Activated CD4-positive, alpha-beta memory T cell treated with anti-CD3 and anti-CD28 coated beads, Interleukin-2, amount 10 ng/mL, durations not matched to agents 7 days and 5 days (primary cell): Measurements from ENCODE around the gene KIF25. TPM values are rescaled to one million over a fixed set of nuclear protein-coding genes. Genes with fewer than 3 reads are reported as not detected.

Source experiments
- CTCF ChIA-PET: fragments of 350-600 bp; sonication (Branson Sonifier 250); formaldehyde crosslinking; loops from one replicate; lab custom pipeline; 2021; ENCODE audit warnings: antibody characterized with exemption, inconsistent platforms; lab: Charles Lee
- POLR2A ChIA-PET: fragments of 350-600 bp; sonication (Branson Sonifier 250); formaldehyde crosslinking; loops from one replicate; lab custom pipeline; 2021; ENCODE audit warnings: antibody characterized with exemption; lab: Charles Lee
- DNase-seq: peaks from one replicate; pipeline ENCODE4 v3.0.0-alpha.2; 2020
- H3K27ac Mint-ChIP-seq: one replicate; pipeline ENCODE4 v1.8.0; 2021; ENCODE audit warnings: mild to moderate bottlenecking, mixed read lengths
- H3K27me3 Mint-ChIP-seq: one replicate; pipeline ENCODE4 v1.8.0; 2021; ENCODE audit warnings: mixed read lengths
- H3K36me3 Mint-ChIP-seq: one replicate; pipeline ENCODE4 v1.8.0; 2021; ENCODE audit warnings: low read depth, mixed read lengths
- H3K4me1 Mint-ChIP-seq: one replicate; pipeline ENCODE4 v1.8.0; 2021; ENCODE audit warnings: mixed read lengths
- H3K4me3 Mint-ChIP-seq: one replicate; pipeline ENCODE4 v1.8.0; 2021; ENCODE audit warnings: mild to moderate bottlenecking, mixed read lengths
- H3K9me3 Mint-ChIP-seq: one replicate; pipeline ENCODE4 v1.8.0; 2021; ENCODE audit warnings: mixed read lengths
- total RNA-seq, 2 experiments: library from RNA; stranded (reverse); gene quantifications; one replicate each; pipeline ENCODE4 v1.2.3, GENCODE V29; 2021

The KIF25 gene
- total RNA-seq, 2 experiments from 2014 or later: not detected

DNA sequence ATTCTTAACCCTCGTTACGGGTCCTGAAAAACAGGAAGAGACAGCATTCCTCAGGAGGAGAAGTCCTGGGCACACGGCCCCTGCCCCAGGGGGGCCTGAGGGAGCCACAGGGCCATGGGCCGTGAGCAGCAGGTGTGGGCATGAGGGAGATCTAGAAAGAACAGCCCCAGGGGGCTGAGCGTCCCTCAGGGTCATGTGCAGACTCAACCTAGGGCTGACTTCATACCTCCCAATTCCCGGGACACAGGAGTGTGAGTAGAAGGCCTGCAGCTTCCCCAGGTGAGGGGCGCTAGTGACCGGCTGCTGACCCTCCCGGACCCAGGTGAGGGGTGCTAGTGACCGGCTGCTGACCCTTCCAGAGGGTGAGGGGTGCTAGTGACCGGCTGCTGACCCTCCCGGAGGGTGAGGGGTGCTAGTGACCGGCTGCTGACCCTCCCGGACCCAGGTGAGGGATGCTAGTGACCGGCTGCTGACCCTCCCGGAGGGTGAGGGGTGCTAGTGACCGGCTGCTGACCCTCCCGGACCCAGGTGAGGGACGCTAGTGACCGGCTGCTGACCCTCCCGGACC is 46.5 kb downstream of the KIF25 start:
- H3K27me3 Mint-ChIP-seq: no peaks in the 10 kb centered on the region
- no peak overlapping the region for H3K27ac Mint-ChIP-seq
- no peaks in the 10 kb centered on the region for H3K36me3 Mint-ChIP-seq
- no peaks in the 10 kb centered on the region for H3K4me1 Mint-ChIP-seq
- POLR2A ChIA-PET: no interaction called here
- CTCF ChIA-PET: no interaction called here
- no peak for DNase-seq
- H3K4me3 Mint-ChIP-seq: no peak overlapping the region
- H3K9me3 Mint-ChIP-seq: peaks cover 11% of the 10 kb centered on the region

DNA sequence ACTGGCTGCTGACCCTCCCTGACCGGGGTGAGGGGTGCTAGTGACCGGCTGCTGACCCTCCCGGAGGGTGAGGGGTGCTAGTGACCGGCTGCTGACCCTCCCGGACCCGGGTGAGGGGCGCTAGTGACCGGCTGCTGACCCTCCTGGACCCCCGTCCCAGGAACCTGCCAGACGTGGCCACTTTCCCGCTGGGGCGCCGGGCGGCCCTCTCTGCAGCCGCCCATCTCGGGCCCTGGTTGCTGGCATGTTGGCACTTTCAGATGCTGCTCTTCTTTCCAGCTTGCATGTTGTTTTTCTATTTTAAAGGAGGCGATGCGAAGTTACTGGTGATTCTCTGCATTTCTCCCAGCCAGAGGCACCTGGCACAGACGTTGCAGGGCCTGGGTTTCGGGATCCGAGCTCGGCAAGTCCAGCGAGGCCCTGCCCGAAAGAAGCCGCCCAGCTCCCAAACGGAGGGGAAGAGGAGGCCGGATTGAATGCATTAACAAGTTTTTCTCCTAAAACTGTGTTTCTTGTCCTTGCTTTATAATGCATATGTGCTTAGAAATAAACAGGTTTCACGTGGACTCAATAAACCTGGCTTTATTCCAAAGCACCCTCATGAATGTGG is 47.2 kb downstream of the KIF25 start:
- no peak for DNase-seq
- H3K27me3 Mint-ChIP-seq: no peaks in the 10 kb centered on the region
- no peak overlapping the region for H3K27ac Mint-ChIP-seq
- peaks cover 7% of the 10 kb centered on the region for H3K9me3 Mint-ChIP-seq
- H3K4me3 Mint-ChIP-seq: no peak overlapping the region
- H3K36me3 Mint-ChIP-seq: no peaks in the 10 kb centered on the region
- H3K4me1 Mint-ChIP-seq: no peaks in the 10 kb centered on the region
- ChIA-PET CTCF (no interaction called here), POLR2A (no interaction called here)

DNA sequence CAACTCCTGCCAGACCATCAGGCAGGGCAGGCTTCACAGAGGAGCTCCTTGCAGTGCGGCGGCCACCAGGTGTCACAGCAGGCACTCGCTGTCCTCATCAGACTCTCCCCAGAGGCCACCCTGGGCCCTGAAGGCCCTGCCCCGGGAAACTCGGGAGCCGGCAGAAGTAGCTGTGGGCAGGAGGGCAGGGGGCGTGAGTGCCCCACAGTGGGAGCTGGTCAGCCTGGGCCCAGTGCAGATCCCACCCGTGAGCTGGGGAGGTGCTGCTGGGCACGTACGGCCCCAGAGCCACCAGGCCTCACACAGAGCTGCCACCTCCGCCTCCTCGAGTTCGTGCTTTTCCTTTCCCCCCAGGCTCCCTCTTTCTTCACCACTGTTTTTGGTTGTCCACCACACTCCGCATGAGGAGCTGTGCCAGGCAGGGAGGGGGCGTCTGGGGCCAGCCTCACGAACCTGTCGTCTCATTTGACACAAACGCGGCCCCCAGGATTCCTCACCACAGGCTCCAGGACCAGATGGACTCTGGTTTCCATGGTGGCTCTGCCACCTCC is 47.7 kb downstream of the KIF25 start:
- Mint-ChIP-seq H3K4me3 (no peak overlapping the region), H3K27ac (no peak overlapping the region), H3K36me3 (no peaks in the 10 kb centered on the region), H3K27me3 (no peaks in the 10 kb centered on the region), H3K4me1 (no peaks in the 10 kb centered on the region), H3K9me3 (peaks cover 3% of the 10 kb centered on the region)
- ChIA-PET POLR2A (no interaction called here), CTCF (no interaction called here)
- DNase-seq: no peak

DNA sequence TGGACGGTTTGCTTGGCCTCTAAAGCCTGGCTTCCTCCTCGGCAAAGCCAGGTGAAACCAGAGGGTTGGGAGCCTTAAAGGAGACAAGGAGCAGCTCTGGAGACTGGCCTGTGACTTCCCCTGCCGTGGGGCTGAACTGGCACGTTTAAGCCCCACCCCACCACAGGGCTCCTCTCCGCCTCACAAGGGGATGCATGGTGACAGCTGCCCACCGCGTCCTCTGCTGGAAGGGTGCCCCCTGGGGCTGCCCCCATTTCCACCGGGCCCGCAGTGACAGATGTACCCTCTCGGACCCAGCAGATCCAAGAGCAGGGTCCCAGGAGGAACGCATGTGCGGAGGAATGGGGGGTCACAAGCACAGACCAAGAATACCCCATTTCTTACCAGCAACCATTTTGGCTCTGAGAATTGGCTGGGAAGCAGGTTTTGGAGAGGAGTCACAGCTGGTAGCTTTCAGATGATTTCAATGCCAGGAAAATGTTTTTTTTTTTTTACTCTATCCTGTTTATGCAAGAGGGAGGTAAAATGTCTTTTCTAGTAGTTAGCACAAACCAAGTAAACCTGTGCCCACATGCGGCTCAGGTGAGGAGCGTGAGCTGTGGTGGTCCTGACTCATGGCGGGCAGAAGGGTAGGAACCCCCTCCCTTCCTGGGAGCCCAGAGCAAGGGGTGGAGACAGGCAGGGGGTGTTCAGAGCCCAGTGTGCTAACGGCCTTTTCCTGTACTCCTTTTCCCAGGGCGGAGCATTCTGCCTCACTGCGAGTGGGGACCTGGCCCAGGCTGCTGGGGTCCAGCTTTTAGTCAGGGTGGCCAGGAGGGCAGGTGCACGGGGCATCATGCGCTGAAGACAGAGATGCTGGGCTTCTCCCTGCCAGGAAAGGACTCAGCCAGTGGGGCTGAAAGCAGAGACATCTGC is 48.5 kb downstream of the KIF25 start:
- Mint-ChIP-seq H3K36me3 (no peaks in the 10 kb centered on the region), H3K9me3 (peaks cover 3% of the 10 kb centered on the region), H3K4me1 (no peaks in the 10 kb centered on the region), H3K4me3 (no peak overlapping the region), H3K27me3 (no peaks in the 10 kb centered on the region), H3K27ac (no peak overlapping the region)
- no peak for DNase-seq
- ChIA-PET POLR2A (no interaction called here), CTCF (no interaction called here)

DNA sequence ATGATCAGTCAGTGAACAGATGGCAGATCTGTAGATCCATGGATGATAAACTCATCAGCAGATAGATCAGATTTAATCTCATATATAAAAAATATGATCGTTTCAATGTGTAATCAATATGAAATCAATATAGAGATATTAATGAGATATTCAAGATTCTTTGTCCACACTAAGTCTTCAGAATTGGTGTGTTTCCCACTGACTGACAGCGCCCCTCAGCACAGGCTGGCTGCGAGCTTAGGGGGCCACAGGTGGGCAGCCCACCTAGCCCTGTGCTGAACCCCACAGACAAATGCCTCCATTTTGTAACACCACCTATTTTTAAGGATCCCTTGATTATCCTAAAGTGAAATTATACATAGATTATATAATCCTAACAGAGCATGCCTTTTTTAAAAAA is 49.2 kb downstream of the KIF25 start:
- no peaks in the 10 kb centered on the region for H3K36me3 Mint-ChIP-seq

DNA sequence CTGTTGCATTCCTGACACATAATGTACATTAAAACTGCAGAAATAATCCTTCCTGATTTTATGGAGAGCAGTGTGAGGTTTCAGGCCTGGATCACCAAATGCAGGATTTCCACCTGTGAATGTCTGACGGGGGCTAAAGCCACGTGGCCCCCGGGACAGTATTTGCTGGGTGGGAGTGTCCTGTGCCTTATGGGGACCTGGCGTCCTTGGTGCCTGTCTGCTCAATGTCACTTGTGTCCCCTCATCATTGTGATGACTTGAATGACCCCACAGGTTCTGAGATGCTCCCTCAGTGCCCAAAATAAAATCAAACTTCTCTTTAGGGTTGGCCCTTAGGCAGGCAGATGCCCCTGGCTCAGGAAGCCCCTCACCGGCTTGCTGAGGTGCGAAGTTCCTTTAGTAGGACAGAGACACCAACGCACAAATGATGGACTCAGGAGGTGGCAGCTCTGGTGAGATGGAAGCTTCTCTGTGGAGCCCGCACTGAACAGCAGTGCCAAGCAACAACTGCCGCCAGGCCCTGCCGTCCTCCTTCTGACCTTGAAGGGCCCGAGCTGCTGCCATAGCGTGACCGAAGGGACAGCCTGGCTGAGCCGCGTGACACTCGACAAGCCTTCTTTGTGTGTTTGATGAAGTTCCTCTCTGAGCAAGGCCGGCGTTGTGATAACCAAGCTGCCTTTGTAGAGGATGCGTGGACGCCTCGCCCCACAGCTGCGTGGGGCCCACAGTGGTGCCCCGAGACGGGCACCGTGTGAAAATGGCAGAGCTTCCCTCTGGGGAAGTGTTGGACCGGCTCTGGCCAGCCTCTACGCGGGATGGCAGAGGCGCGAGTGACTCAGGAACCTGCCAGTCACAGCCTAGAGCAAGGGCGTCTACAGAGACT is 50.6 kb downstream of the KIF25 start:
- Mint-ChIP-seq H3K9me3 (no peaks in the 10 kb centered on the region), H3K36me3 (no peaks in the 10 kb centered on the region), H3K4me3 (no peak overlapping the region), H3K4me1 (no peaks in the 10 kb centered on the region), H3K27me3 (no peaks in the 10 kb centered on the region), H3K27ac (no peak overlapping the region)
- ChIA-PET POLR2A (no interaction called here), CTCF (no interaction called here)
- no peak for DNase-seq

More for the DNA sequence above, 49.2 kb downstream of the KIF25 start:
- POLR2A ChIA-PET: no interaction called here
- H3K27ac Mint-ChIP-seq: no peak overlapping the region
- CTCF ChIA-PET: no interaction called here
- no peaks in the 10 kb centered on the region for H3K9me3 Mint-ChIP-seq
- H3K27me3 Mint-ChIP-seq: no peaks in the 10 kb centered on the region
- H3K4me1 Mint-ChIP-seq: no peaks in the 10 kb centered on the region
- no peak overlapping the region for H3K4me3 Mint-ChIP-seq
- DNase-seq: no peak

DNA sequence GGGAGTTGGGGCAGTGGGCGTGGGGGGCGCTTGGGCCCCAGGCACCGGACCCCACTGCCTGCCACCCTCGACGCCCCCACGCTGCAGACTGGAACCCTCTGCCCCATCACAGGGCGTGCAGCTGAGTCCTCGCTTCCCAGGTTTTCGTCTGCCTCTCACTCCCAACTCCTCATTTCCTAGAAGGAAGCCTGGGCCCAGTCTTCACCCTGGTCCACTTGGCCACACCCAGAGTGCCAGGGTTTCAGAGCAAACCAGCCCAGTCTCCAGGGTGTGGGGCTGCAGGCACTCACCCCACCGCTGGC is 51.2 kb downstream of the KIF25 start:
- DNase-seq: no peak
- no peaks in the 10 kb centered on the region for H3K4me1 Mint-ChIP-seq
- no peak overlapping the region for H3K27ac Mint-ChIP-seq
- ChIA-PET CTCF (no interaction called here), POLR2A (no interaction called here)
- no peaks in the 10 kb centered on the region for H3K27me3 Mint-ChIP-seq
- H3K36me3 Mint-ChIP-seq: no peaks in the 10 kb centered on the region
- no peak overlapping the region for H3K4me3 Mint-ChIP-seq
- H3K9me3 Mint-ChIP-seq: no peaks in the 10 kb centered on the region

DNA sequence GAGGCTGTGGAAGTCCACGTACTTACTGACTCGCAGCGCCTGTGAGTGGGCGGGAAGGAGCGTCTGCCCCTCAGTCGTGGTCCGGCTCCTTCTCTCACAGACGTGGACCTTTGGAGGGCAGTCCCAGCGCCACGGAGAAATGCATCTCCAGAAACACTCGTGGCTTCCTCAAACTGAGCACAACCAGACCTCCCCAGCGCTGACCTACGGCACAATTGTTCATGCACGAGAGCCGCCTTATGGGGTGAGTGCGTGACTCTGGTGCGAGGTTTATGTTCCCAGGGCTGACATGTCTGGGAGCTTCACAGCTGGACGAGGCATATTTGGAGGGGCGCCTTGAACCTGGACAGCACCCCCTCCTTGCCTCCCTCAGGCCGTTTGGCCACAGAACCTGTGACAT is 51.8 kb downstream of the KIF25 start:
- ChIA-PET CTCF (no interaction called here), POLR2A (no interaction called here)
- no peaks in the 10 kb centered on the region for H3K9me3 Mint-ChIP-seq
- H3K27ac Mint-ChIP-seq: no peak overlapping the region
- no peaks in the 10 kb centered on the region for H3K36me3 Mint-ChIP-seq
- no peak overlapping the region for H3K4me3 Mint-ChIP-seq
- H3K27me3 Mint-ChIP-seq: no peaks in the 10 kb centered on the region
- H3K4me1 Mint-ChIP-seq: no peaks in the 10 kb centered on the region
- DNase-seq: no peak

DNA sequence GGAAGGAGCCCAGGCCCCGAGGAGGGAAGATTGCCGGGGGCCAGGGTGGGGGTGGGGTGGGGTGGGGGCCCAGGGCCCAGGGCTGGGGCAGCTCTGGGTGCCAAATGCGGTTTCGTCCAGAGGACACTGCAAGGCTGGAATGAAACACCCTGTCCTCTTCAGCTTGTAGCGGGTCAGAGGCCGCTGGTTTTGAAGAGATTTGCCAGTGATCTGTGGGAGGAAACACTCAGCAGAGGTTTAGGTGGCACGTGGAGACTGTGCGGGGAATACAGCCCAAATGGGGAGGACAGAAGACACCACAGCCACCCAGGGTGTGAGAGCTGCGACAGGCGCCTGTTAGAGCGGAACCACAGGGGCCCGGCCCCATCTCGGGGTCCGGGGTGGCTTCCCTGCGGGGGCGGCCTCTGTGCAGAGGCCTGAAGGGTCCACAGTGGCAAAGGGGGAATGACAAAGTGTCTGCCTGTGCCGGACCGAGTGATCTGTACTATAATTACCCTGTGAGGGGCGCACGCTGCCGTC is 52.3 kb downstream of the KIF25 start:
- no peaks in the 10 kb centered on the region for H3K4me1 Mint-ChIP-seq
- no peaks in the 10 kb centered on the region for H3K36me3 Mint-ChIP-seq
- no peaks in the 10 kb centered on the region for H3K27me3 Mint-ChIP-seq
- no peak for DNase-seq
- POLR2A ChIA-PET: no interaction called here
- H3K27ac Mint-ChIP-seq: no peak overlapping the region
- H3K9me3 Mint-ChIP-seq: no peaks in the 10 kb centered on the region
- H3K4me3 Mint-ChIP-seq: no peak overlapping the region
- CTCF ChIA-PET: no interaction called here

DNA sequence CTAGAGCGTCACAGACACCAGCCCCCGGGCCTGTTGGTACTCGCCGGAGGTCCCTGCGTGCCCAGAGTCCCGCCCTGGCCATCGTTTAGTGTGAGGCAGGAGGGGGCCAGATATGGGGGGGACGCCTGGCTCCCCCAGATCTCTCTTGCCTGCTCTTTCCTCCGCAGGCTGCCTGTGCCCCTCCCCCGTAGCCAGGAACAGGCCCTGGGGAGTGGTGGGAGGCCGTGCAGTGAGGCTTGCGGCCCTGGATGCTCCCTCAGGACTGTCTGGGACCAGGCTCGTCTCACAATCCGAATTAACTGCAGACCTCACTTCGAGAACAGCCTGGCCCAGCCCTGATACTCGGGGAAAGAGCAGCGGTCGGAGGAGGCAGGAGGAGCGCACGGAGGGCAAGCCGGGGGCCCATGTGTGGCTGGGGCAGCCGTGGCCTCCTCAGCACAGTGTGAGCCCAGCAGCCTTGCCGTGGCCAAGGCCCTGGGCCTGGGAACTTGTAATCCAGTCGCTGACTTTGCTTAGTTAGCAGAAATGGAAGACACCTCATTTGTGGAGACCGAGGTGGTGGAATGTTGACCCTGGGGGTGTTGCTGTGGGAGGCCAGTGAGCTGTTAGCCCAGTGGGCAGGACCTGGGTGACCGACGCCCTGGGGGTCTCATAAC is 52.9 kb downstream of the KIF25 start:
- ChIA-PET CTCF (no interaction called here), POLR2A (no interaction called here)
- Mint-ChIP-seq H3K4me3 (no peak overlapping the region), H3K4me1 (no peaks in the 10 kb centered on the region), H3K27me3 (no peaks in the 10 kb centered on the region), H3K9me3 (no peaks in the 10 kb centered on the region), H3K36me3 (no peaks in the 10 kb centered on the region), H3K27ac (no peak overlapping the region)
- no peak for DNase-seq

DNA sequence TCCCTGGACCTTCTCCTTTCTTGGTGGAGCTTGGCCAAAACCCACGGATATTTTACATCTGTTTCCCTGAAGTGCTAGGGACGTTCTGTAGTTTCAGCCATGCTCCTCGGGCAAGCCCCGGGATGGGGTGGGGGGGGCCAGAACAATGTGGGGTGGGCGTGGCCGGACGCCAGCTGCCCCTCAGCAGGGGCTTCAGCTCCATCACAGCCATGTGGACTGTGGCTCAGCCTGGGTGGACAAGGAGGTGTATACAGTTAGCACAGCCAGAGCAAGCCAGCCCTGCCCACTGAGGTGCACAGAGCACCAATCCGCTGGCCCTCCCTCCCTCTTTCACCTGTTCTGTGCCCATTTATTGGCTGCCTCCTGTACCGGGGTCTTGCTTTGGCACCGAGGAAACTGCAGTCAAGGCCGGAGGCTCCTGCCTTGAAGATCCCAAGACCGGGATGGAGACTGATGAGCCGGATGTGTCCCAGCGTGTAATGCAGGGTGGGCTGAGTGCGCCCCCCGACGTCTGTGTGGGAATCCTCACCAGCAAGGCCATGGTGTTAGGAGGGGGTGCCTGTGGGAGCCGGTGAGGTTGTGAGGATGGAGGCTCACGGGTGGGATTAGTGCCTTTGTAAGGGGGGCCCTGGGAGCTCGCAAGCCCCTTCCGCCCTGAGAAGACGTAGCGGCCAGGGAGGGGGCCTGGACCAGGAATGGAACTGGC is 53.6 kb downstream of the KIF25 start:
- H3K27ac Mint-ChIP-seq: no peak overlapping the region
- ChIA-PET POLR2A (no interaction called here), CTCF (no interaction called here)
- no peak overlapping the region for H3K4me3 Mint-ChIP-seq
- no peaks in the 10 kb centered on the region for H3K4me1 Mint-ChIP-seq
- DNase-seq: no peak
- H3K27me3 Mint-ChIP-seq: no peaks in the 10 kb centered on the region
- no peaks in the 10 kb centered on the region for H3K9me3 Mint-ChIP-seq
- H3K36me3 Mint-ChIP-seq: no peaks in the 10 kb centered on the region

DNA sequence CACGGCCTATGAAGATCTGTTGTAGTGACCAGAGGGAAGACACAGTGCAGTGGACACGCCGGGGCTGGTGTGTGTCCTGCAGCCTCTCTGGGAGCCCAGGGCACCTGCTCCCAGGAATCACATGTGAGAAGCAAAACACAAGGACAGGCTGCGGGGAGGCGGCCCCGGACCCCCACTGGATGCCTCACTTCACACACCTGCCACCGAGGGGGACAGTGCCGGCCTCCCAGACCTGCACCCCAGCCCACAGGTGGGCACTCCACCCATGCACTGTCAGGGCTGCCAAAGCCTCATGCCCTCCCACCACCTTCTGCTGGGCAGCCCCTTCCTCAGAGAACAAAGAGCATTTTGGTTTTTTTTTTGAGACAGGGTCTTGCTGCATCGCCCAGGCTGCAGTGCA is 54.2 kb downstream of the KIF25 start:
- no peaks in the 10 kb centered on the region for H3K9me3 Mint-ChIP-seq
- H3K27ac Mint-ChIP-seq: no peak overlapping the region
- DNase-seq: no peak
- H3K36me3 Mint-ChIP-seq: no peaks in the 10 kb centered on the region
- H3K4me1 Mint-ChIP-seq: no peaks in the 10 kb centered on the region
- ChIA-PET CTCF (no interaction called here), POLR2A (no interaction called here)
- H3K27me3 Mint-ChIP-seq: no peaks in the 10 kb centered on the region
- no peak overlapping the region for H3K4me3 Mint-ChIP-seq
